Measurements from ENCODE around the gene CFAP57.

CFAP57 gene

GRCh38 chr1:43238991-43239469 lies 66.9 kb downstream of the CFAP57 start:
- DNase-seq (no peak), ATAC-seq (replicated peaks) (no peak)
- H3K4me1 Mint-ChIP-seq (ENCODE audit: low read depth in 2 of 2): no peaks in the 10 kb centered on the region
- peaks cover 40 to 45% of the 10 kb centered on the region in 2 donors for H3K27me3 Mint-ChIP-seq
- no peaks in the 10 kb centered on the region for H3K9me3 Mint-ChIP-seq
- H3K27ac Mint-ChIP-seq: no peak overlapping the region
- H3K4me3 Mint-ChIP-seq: no peak overlapping the region
- peaks cover 3% of the 10 kb centered on the region for H3K36me3 Mint-ChIP-seq (ENCODE audit: insufficient read depth)

DNA sequence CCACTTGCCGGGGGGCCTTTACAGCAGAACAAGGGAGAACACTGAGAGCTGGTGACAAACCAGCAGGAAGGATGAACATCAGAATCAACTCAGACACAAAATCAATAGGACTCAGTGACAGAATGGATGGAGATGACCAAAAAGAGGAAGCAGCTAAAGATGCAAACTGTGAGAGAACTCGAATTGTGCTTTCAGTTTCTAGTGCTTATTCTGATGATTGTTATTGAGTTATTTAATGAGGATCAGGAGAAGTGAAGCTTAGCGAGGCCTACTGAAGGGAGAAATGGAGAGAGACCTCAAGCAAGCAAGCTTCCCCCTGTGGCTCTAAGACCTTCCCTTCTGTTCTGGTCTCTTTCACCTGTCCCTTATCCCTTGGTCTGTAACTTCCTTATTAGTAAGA lies 67.4 kb downstream of the CFAP57 start:
- H3K4me3 Mint-ChIP-seq: no peak overlapping the region
- H3K27ac Mint-ChIP-seq: no peak overlapping the region

DNA sequence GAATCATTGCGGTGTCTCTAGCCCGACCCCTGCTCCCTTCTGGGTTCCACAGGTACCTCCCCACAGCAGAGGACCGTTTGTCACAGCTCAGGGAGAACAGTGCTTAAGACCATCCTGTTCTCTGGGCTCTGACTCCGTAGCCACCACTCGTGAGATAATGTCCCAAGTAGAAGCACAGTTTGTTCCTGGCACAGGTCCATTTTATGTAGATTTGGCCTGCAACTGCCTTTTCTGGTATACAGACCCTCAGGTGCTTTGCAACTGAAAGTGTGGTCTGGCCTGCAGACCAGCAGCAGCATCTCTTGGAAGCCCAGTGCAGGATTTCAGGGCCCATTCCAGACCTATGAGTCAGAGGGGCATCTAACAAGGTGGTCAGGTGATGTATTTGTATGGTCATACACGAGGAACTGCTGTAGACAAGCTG lies 69.3 kb downstream of the CFAP57 start:
- no peaks in the 10 kb centered on the region for H3K9me3 Mint-ChIP-seq
- peaks cover 6% of the 10 kb centered on the region for H3K36me3 Mint-ChIP-seq (ENCODE audit: insufficient read depth)
- H3K4me1 Mint-ChIP-seq (ENCODE audit: low read depth in 2 of 2): no peaks in the 10 kb centered on the region
- H3K27me3 Mint-ChIP-seq: peaks cover 28 to 36% of the 10 kb centered on the region in 2 donors
- no peak for ATAC-seq (replicated peaks)
- no peak for DNase-seq
- H3K27ac Mint-ChIP-seq: no peak overlapping the region
- no peak overlapping the region for H3K4me3 Mint-ChIP-seq

More for the DNA sequence above, 67.4 kb downstream of the CFAP57 start:
- Mint-ChIP-seq H3K27me3 (peaks cover 40 to 43% of the 10 kb centered on the region in 2 donors), H3K9me3 (no peaks in the 10 kb centered on the region), H3K36me3 (ENCODE audit: insufficient read depth) (peaks cover 6% of the 10 kb centered on the region), H3K4me1 (ENCODE audit: low read depth in 2 of 2) (no peaks in the 10 kb centered on the region)
- ATAC-seq (replicated peaks) (no peak), DNase-seq (no peak)

DNA sequence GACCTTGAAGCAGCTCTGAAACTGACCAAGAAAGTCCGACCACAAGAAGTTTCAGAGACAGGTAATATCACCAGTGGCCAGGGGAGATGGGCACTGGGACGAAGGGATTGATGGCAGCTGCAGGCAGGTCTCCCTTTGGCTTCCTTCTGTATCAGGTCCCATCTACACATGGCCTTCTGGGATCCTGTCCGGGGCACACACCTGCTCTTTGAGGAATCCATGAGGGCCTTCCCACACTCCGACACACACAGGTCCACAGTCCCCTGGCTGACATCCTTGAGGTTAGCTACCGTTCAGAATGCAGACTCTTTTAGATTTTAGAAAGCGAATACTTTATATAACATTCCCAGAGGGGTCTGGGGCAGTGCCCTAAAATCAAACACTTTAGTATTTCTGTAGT lies 71.2 kb downstream of the CFAP57 start:
- Mint-ChIP-seq H3K9me3 (no peaks in the 10 kb centered on the region), H3K36me3 (ENCODE audit: insufficient read depth) (peaks cover 6% of the 10 kb centered on the region), H3K4me1 (ENCODE audit: low read depth in 2 of 2) (no peaks in the 10 kb centered on the region), H3K4me3 (no peak overlapping the region), H3K27ac (peak overlapping the region in 1 of 2 donors; percentile 55), H3K27me3 (peaks cover 30 to 37% of the 10 kb centered on the region in 2 donors)
- DNase-seq (no peak), ATAC-seq (replicated peaks) (no peak)

GRCh38 chr1:43246466-43247213 lies 74.5 kb downstream of the CFAP57 start:
- no peak overlapping the region for H3K4me3 Mint-ChIP-seq

DNA sequence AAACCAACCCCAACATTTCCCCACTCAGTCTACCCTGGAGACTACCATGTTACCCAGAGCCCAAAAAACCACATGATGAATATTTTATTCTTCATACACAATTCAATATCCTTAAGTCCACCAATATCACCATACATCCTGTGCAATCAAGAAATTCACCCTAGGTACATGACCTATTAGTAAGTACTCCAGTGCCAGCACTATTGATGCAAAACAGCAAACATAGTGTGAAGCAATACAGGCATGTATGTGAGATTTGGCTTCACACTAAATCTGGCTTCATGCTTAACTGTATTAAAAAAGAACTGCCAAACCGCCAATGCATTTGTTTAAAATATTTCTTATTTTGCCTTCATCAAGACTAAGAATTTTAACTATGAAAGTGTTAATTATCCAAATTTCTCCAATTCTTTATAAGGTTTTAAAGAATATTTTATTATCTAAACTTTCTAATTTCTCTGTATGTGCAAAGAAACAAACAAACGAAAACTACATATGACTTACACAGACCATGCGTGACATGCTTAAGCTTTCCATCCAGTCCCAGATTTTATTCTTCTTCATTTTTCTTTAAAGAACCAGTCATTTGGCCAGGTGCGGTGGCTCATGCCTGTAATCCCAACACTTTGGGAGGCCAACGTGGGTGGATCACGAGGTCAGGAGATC lies 75.3 kb downstream of the CFAP57 start:
- H3K4me1 Mint-ChIP-seq (ENCODE audit: low read depth in 2 of 2): no peaks in the 10 kb centered on the region
- no peak for ATAC-seq (replicated peaks)
- H3K4me3 Mint-ChIP-seq: no peak overlapping the region
- peaks cover 29 to 30% of the 10 kb centered on the region in 2 donors for H3K27me3 Mint-ChIP-seq
- no peak for DNase-seq
- no peak overlapping the region for H3K27ac Mint-ChIP-seq
- H3K9me3 Mint-ChIP-seq: no peaks in the 10 kb centered on the region
- peaks cover 3% of the 10 kb centered on the region for H3K36me3 Mint-ChIP-seq (ENCODE audit: insufficient read depth)

More at GRCh38 chr1:43246466-43247213, 74.5 kb downstream of the CFAP57 start:
- Mint-ChIP-seq H3K27me3 (peaks cover 35 to 37% of the 10 kb centered on the region in 2 donors), H3K9me3 (no peaks in the 10 kb centered on the region), H3K36me3 (ENCODE audit: insufficient read depth) (peaks cover 3% of the 10 kb centered on the region), H3K4me1 (ENCODE audit: low read depth in 2 of 2) (no peaks in the 10 kb centered on the region), H3K27ac (no peak overlapping the region)
- DNase-seq (no peak), ATAC-seq (replicated peaks) (no peak)

GRCh38 chr1:43250351-43250761 lies 78.2 kb downstream of the CFAP57 start:
- no peak overlapping the region for H3K27ac Mint-ChIP-seq
- ATAC-seq (replicated peaks) (no peak), DNase-seq (no peak)
- H3K4me1 Mint-ChIP-seq (ENCODE audit: low read depth in 2 of 2): no peaks in the 10 kb centered on the region
- H3K4me3 Mint-ChIP-seq: no peak overlapping the region
- H3K27me3 Mint-ChIP-seq: peaks cover 33 to 47% of the 10 kb centered on the region in 2 donors
- no peaks in the 10 kb centered on the region for H3K36me3 Mint-ChIP-seq (ENCODE audit: insufficient read depth)
- no peaks in the 10 kb centered on the region for H3K9me3 Mint-ChIP-seq

DNA sequence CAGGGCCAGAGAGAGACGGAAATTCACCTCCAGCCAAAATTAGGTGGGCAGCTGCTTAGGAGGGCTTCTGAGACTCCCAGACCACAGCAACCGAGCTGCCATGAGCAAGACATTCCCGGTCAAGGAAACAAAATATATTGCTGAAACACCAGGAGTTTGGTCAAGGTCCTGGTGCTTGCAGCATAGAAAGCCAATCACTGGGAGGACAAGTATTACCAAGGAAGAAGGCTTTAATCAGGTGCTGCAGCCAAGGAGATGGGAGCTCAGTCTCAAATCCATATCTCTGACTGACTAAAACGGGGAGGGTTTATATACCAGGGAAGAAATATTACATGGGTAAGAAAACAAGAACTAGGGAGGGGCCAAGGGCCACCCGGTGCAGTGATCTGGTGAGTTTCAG lies 78.9 kb downstream of the CFAP57 start:
- Mint-ChIP-seq H3K27me3 (peaks cover 28 to 54% of the 10 kb centered on the region in 2 donors), H3K4me1 (ENCODE audit: low read depth in 2 of 2) (no peaks in the 10 kb centered on the region), H3K4me3 (no peak overlapping the region), H3K36me3 (ENCODE audit: insufficient read depth) (no peaks in the 10 kb centered on the region), H3K27ac (no peak overlapping the region), H3K9me3 (no peaks in the 10 kb centered on the region)
- ATAC-seq (replicated peaks) (no peak), DNase-seq (no peak)

DNA sequence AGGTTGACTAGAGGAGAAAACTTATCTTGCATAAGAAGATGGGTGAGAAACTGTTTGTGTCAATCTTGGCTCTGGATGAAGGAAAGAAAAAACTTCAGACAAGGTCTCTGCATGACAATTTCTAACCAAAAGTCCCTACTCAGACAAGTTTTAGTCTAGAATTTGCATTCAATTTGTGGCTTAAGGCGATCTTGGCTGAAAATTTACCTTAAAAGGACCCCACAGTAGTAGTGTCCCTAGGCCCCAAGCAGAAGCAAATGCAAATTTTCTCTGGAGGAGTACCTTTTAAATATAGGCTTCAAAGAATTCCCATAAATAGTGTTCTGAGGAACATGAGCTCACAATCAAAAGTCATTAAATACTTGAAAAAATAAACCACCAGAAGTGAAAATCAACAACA lies 80.1 kb downstream of the CFAP57 start:
- Mint-ChIP-seq H3K4me3 (no peak overlapping the region), H3K27ac (no peak overlapping the region), H3K9me3 (no peaks in the 10 kb centered on the region), H3K36me3 (ENCODE audit: insufficient read depth) (peaks cover 3% of the 10 kb centered on the region), H3K27me3 (peaks cover 26 to 55% of the 10 kb centered on the region in 2 donors), H3K4me1 (ENCODE audit: low read depth in 2 of 2) (no peaks in the 10 kb centered on the region)
- ATAC-seq (replicated peaks) (no peak), DNase-seq (no peak)

DNA sequence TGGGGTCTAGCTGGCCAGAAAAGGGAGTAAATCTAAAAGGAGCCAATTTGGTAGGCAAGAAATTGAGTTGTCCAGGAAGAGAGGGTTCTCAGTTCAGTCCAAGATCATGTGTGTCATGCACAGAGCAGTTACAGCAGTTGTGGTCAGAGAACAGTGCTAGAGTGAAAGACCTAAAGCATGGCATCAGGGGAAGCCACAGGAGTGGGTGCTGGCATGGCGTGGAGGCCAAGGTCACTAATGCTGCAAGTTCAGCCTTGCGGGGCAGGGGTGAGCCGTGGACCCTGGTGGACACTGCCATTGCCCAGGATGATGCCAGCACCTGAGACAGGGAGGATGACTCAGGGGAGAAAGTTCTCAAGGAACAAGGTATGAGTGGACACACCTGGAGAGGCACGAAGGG lies 81.0 kb downstream of the CFAP57 start:
- no peak overlapping the region for H3K4me3 Mint-ChIP-seq
- no peak for DNase-seq
- H3K4me1 Mint-ChIP-seq (ENCODE audit: low read depth in 2 of 2): no peaks in the 10 kb centered on the region
- no peak for ATAC-seq (replicated peaks)
- no peak overlapping the region for H3K27ac Mint-ChIP-seq
- H3K9me3 Mint-ChIP-seq: no peaks in the 10 kb centered on the region
- peaks cover 3% of the 10 kb centered on the region for H3K36me3 Mint-ChIP-seq (ENCODE audit: insufficient read depth)
- H3K27me3 Mint-ChIP-seq: peaks cover 30 to 59% of the 10 kb centered on the region in 2 donors

GRCh38 chr1:43253876-43254275 lies 81.7 kb downstream of the CFAP57 start:
- Mint-ChIP-seq H3K27me3 (peaks cover 30 to 62% of the 10 kb centered on the region in 2 donors), H3K4me3 (no peak overlapping the region), H3K4me1 (ENCODE audit: low read depth in 2 of 2) (no peaks in the 10 kb centered on the region), H3K36me3 (ENCODE audit: insufficient read depth) (peaks cover 3% of the 10 kb centered on the region), H3K27ac (no peak overlapping the region), H3K9me3 (no peaks in the 10 kb centered on the region)
- DNase-seq (no peak), ATAC-seq (replicated peaks) (no peak)

- Mint-ChIP-seq H3K36me3 (ENCODE audit: insufficient read depth) (peaks cover 3% of the 10 kb centered on the region), H3K4me1 (ENCODE audit: low read depth in 2 of 2) (no peaks in the 10 kb centered on the region), H3K27me3 (peaks cover 24 to 58% of the 10 kb centered on the region in 2 donors), H3K9me3 (no peaks in the 10 kb centered on the region), H3K27ac (no peak overlapping the region), H3K4me3 (no peak overlapping the region)
- ATAC-seq (replicated peaks) (no peak), DNase-seq (no peak)
These were observed 83.5 kb downstream of the CFAP57 start for GRCh38 chr1:43255438-43256210.
